Stimulated activated CD4-positive, alpha-beta T cell treated with anti-CD3 and anti-CD28 coated beads, Interleukin-12 subunit alpha, Interleukin-12 subunit beta, amount 100 ng/mL, for 24 hours (primary cell): ENCODE measurements around the gene DRC3.
"Not testable (repeated sequence)": the region's sequence is repeated elsewhere in the genome, so short reads cannot be mapped to it uniquely, and the experiment has no call there.

Experiments used
- DNase-seq, 2 experiments: peaks; one replicate each; pipeline ENCODE4 v3.0.0-alpha.2; 2020; ENCODE audit warnings: low read depth in 2 of 2

The DRC3 gene

GRCh38 chr17:17994271-17995069 is 21.8 kb downstream of the DRC3 start:
- DNase-seq: no peak

- not testable (repeated sequence) for DNase-seq
Measured at GRCh38 chr17:17995887-17996286, 23.2 kb downstream of the DRC3 start.

GRCh38 chr17:17998934-17999333 is 26.3 kb downstream of the DRC3 start:
- no peak for DNase-seq

- no peak for DNase-seq
Measured at GRCh38 chr17:17999364-18000029, 26.8 kb downstream of the DRC3 start.

DNA sequence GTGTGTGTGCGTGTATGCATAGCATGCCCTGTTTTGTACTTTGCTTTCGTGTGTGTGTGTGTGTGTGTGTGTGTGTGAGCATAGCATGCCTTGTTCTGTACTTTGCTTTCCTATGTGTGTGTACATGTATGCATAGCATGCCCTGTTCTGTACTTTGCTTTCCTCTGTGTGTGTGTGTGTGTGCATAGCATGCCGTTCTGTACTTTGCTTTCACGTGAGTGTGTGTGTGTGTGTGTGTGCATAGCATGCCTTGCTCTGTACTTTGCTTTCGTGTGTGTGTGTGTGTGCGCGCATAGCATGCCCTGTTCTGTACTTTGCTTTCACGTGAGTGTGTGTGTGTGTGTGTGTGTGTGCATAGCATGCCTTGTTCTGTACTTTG is 27.4 kb downstream of the DRC3 start:
- no peak for DNase-seq

- DNase-seq: no peak
Measured at GRCh38 chr17:18002171-18002570, 29.5 kb downstream of the DRC3 start.

GRCh38 chr17:18004345-18004744 is 31.7 kb downstream of the DRC3 start:
- no peak for DNase-seq

DNA sequence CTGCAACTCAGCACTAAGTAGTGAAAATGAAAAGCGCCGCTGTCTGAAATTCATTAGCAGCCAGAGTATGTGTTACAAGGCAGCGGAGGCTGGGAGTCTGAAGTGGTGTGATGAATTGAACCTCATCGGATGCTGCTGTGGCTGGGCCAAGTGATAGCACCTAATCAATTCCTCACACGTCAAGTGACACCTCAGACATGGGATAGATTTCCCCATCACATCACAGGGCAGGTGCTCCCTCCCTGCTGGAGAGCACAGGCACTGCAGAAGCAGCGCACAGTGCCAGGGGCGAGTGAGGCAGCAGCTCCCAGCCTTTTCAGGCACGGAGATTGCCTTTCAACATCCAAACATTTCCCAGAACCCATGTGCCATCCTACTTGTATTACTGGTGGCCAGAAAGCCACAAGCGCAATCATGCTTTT is 32.2 kb downstream of the DRC3 start:
- no peak for DNase-seq

- DNase-seq: no peak
Measured at GRCh38 chr17:18005496-18005895, 32.8 kb downstream of the DRC3 start.

GRCh38 chr17:18006495-18007239 is 34.0 kb downstream of the DRC3 start:
- DNase-seq: no peak

GRCh38 chr17:18008496-18009268 is 36.0 kb downstream of the DRC3 start:
- DNase-seq: no peak

- no peak for DNase-seq
Measured at GRCh38 chr17:18009609-18010420, 37.2 kb downstream of the DRC3 start.

- no peak for DNase-seq
Measured at GRCh38 chr17:18011286-18011685, 38.6 kb downstream of the DRC3 start.

DNA sequence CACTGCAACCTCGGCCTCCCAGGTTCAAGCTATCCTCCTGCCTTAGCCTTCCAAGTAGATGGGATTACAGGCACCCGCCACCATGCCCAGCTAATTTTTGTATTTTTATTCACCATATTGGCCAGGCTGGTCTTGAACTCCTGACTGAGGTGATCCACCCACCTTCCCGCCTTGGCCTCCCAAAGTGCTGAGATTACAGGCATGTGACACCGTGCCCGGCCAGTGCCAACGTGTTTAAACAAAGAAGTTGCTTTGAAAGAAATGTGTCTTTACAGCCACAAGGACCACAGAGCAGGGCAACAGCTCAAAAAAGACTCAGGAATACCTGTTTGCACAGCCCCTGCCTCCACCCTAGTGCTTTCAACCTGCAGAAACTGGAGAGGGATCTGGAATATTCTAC is 41.3 kb downstream of the DRC3 start:
- no peak for DNase-seq

DNA sequence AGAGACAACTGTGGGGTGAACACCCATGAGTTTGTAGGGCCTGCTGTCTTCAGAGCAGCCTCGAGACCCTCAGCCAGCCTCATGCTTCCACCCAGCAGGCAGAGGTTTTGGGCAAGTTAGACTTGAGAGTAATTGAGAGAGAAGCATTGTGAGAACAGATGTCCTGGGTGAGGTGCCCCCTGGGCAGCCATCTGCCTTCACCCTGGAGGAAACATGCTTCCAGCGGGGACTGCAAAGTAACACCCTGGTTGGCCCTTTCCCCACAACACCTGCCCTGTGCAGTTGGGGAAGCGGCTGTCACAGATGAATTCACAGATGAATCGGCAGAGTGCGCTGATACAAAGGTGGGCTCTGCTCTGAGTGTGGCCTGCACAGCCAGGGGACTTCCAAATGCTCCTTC is 42.9 kb downstream of the DRC3 start:
- no peak for DNase-seq

- no peak for DNase-seq
Measured at GRCh38 chr17:18016426-18016825, 43.8 kb downstream of the DRC3 start.

GRCh38 chr17:18017958-18018357 is 45.3 kb downstream of the DRC3 start:
- DNase-seq: no peak

GRCh38 chr17:18018411-18018921 is 45.8 kb downstream of the DRC3 start:
- DNase-seq: no peak

- DNase-seq: no peak
Measured at GRCh38 chr17:18019838-18020154, 47.1 kb downstream of the DRC3 start.

GRCh38 chr17:18020971-18021370 is 48.3 kb downstream of the DRC3 start:
- no peak for DNase-seq

DNA sequence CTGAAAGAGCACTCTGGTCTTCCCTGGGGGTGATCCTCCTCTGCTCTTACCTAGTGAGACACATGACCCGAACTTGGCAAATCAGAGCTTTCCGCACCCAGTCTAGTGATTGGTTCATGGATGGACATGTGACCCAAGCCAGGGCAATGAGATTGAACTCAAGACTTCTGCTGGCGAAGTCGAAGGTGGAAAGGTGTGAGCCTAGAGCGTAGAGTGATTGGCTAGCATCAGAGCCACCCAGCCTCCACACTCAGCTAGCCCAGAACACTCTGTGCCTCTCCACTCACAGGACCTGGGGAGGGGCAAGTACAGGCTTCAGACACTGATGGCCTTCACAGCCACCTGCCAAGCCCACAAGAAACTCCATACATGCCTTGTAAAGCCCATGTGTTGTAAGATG is 48.7 kb downstream of the DRC3 start:
- DNase-seq: no peak
